Measurements from ENCODE around the gene DSG4.

Gene DSG4

GRCh38 chr18:31407649-31408048 is 31.1 kb downstream of the DSG4 start:
- no peak overlapping the region for H3K27ac ChIP-seq
- TF ChIP-seq ZFX (IDR thresholded peaks at IDR 0.05; ENCODE audit: borderline replicate concordance): no peak
- no peak for TF ChIP-seq CTCF (IDR thresholded peaks at IDR 0.05)

DNA sequence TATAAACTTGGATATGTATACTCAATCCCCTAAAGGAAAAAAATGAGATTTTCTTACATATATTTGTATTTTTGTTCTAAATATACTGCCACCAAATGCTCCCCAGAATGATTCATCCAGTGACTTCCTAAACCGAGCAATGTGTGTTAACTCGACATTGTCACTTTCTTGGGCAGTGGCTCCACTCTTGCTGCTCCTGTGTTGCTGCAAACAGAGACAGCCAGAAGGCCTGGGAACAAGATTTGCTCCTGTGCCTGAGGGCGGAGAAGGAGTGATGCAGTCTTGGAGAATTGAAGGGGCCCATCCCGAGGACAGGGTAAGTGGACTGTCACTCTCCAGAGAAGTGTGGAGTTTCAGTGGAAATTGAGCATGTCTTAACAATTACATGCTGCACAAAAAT is 32.7 kb downstream of the DSG4 start:
- TF ChIP-seq CTCF (IDR thresholded peaks at IDR 0.05) (no peak), ZFX (IDR thresholded peaks at IDR 0.05; ENCODE audit: borderline replicate concordance) (no peak)
- H3K27ac ChIP-seq: no peak overlapping the region

DNA sequence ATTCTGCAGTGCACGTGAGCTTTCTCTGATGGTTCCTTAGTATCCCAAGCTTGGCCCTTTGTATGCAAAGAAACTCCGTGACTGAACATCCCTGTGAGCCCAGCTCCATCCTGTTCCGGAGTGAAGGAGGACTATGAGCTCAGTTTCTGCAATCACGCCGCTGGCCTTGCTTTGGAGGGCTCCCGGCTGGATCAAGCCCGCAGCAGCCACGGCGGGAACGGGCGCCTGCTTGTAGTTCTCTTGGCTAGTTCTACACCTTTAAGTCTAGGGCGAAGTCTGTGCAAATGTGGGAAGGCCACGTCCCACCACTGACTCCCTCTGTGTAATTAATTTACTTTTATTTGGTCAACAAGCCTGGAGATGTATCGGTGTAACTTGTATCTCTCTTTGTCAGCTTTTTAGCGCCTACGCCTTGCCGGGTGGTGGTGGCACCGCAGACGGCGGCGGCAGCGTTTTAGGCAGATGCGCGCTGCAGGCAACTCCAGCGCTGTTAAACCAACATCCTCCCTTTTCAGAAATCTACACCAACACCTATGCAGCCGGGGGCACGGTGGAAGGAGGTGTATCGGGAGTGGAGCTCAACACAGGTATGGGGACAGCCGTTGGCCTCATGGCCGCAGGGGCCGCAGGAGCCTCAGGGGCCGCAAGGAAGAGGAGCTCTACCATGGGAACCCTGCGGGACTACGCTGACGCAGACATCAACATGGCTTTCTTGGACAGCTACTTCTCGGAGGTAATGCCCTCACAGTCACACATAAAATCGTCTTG is 34.3 kb downstream of the DSG4 start:
- H3K27ac ChIP-seq: no peak overlapping the region
- TF ChIP-seq CTCF (IDR thresholded peaks at IDR 0.05): no peak
- TF ChIP-seq ZFX (IDR thresholded peaks at IDR 0.05; ENCODE audit: borderline replicate concordance): no peak

GRCh38 chr18:31413137-31413536 is 36.6 kb downstream of the DSG4 start:
- H3K27ac ChIP-seq: no peak overlapping the region
- TF ChIP-seq CTCF (IDR thresholded peaks at IDR 0.05): no peak
- no peak for TF ChIP-seq ZFX (IDR thresholded peaks at IDR 0.05; ENCODE audit: borderline replicate concordance)

GRCh38 chr18:31417850-31418249 is 41.3 kb downstream of the DSG4 start:
- H3K27ac ChIP-seq: no peak overlapping the region
- TF ChIP-seq ZFX (IDR thresholded peaks at IDR 0.05; ENCODE audit: borderline replicate concordance): no peak
- TF ChIP-seq CTCF (IDR thresholded peaks at IDR 0.05): no peak

GRCh38 chr18:31419457-31419932 is 42.9 kb downstream of the DSG4 start:
- TF ChIP-seq ZFX (IDR thresholded peaks at IDR 0.05; ENCODE audit: borderline replicate concordance) (no peak), CTCF (IDR thresholded peaks at IDR 0.05) (no peak)
- no peak overlapping the region for H3K27ac ChIP-seq

- TF ChIP-seq CTCF (IDR thresholded peaks at IDR 0.05): no peak
- TF ChIP-seq ZFX (IDR thresholded peaks at IDR 0.05; ENCODE audit: borderline replicate concordance): no peak
- H3K27ac ChIP-seq: no peak overlapping the region
Measured at GRCh38 chr18:31420032-31420431, 43.5 kb downstream of the DSG4 start.
